Aorta (tissue), 5 donors: ENCODE results near the gene SLIT2. TPM values are rescaled to one million over a fixed set of nuclear protein-coding genes. Genes with fewer than 3 reads are reported as not detected.

Source experiments
- ATAC-seq: fragments of 200-7000 bp; cut with Tn5 transposase; one replicate; pipeline ENCODE4 v1.9.1; 2022; ENCODE audit warnings: moderate library complexity; ENCODE audit not compliant: low FRiP score
- DNase-seq, 2 donors: peaks; one replicate each; pipeline ENCODE4 v3.0.0-alpha.2; 2020
- H3K27ac ChIP-seq, 2 donors: one replicate each; pipeline ENCODE4 v1.5.1; 2013; ENCODE audit warnings: low read length in 2 of 2, mild to moderate bottlenecking in 2 of 2, moderate library complexity in 2 of 2, control low read depth in 1 of 2, inconsistent platforms in 1 of 2, low read depth in 1 of 2
- H3K27me3 ChIP-seq, 2 donors: one replicate each; pipeline ENCODE4 v1.6.1; 2013; ENCODE audit warnings: control low read depth in 1 of 2, low read length in 1 of 2, mild to moderate bottlenecking in 1 of 2, moderate library complexity in 1 of 2; ENCODE audit not compliant: insufficient read depth in 2 of 2, control insufficient read depth in 1 of 2
- H3K36me3 ChIP-seq, 2 donors: one replicate each; pipeline ENCODE4 v1.6.1; 2013; ENCODE audit warnings: control low read depth in 1 of 2, low read length in 1 of 2, mild to moderate bottlenecking in 1 of 2; ENCODE audit not compliant: insufficient read depth in 2 of 2, control insufficient read depth in 1 of 2
- H3K4me1 ChIP-seq, 2 donors: one replicate each; pipeline ENCODE4 v1.6.1; 2013; ENCODE audit warnings: low read length in 2 of 2, control low read depth in 1 of 2, mild to moderate bottlenecking in 1 of 2, moderate library complexity in 1 of 2; ENCODE audit not compliant: insufficient read depth in 2 of 2, control insufficient read depth in 1 of 2
- H3K4me3 ChIP-seq, 2 donors: one replicate each; pipeline ENCODE4 v1.5.1; 2013; ENCODE audit warnings: low read length in 2 of 2, control low read depth in 1 of 2, mild to moderate bottlenecking in 1 of 2
- H3K9me3 ChIP-seq: one replicate; pipeline ENCODE4 v1.6.1; 2013; ENCODE audit warnings: mild to moderate bottlenecking, low read length; ENCODE audit not compliant: control insufficient read depth
- WGBS, 2 donors: extraction: QIAGEN DNeasy Blood & Tissue Kit; methylation state at CpG; one replicate each; pipeline ENCODE4 v1.1.7; 2013; 5-methylcytosine and 5-hydroxymethylcytosine counted together
- intact Hi-C, 2 donors: fragments of 100-400 bp; cut with DNase I; formaldehyde crosslinking; loops; one replicate each; pipeline versions ENCODE4 v1.14.2 to v1.15.0; 2022
- polyA plus RNA-seq, 2 donors: library from polyadenylated mRNA; stranded (reverse); fragments of 200-250 nt; gene quantifications; one replicate each; pipeline ENCODE4 v1.2.3, GENCODE V29; 2013
- total RNA-seq, 2 donors: library from RNA; stranded (reverse); fragmentation: NEBNext Ultra II Directional; extraction: Animal tissue kit (Norgen Biotek cat#: 25700); gene quantifications; one replicate each; pipeline ENCODE4 v1.2.1, GENCODE V29; 2021
- donor health status: healthy with polysubstance abuse.
- donor health status: Bipolar disorder and iron deficiency.
- donor health status: DM: no; HTN: no; CAD: no.
- donor health status: DM: no; HTN: no; CAD: no.
- donor health status: DM: yes; HTN: yes; CAD: no.

SLIT2 gene
- total and polyA plus RNA-seq, 4 donors, result 1.3 to 119 (median 23.2) TPM

DNA sequence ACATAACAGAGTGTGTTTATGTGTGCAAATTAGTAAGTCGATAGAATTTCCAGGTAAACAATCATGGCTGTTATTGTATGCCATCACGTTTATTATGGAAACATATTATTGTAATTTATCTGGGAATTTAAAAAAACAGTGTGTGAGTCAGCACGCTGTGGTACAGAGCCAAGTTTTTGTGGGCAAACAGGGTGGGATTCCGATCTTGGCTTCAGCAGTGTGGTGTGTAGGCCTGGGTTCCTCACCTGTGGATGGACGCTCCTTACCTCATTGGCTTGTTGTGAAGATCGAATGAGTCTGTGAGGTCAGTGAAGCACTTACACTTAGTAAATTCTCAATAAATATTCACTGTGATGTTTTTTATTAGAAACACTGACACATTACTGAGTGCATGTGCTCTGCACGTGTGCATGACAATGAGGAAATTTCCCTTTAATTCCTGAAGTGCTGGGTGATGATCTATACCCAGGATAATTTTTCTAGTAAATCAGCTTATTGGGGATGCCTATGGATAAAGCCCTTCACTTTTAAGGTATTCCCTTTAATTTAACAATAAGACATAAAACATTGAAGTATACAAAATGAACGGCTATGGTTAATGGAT is 36.4 kb downstream of the SLIT2 start:
- no peaks in the 10 kb centered on the region for H3K36me3 ChIP-seq
- no peaks in the 10 kb centered on the region for H3K27me3 ChIP-seq
- 61 to 69% methylated on average over 8 of the region's 8 CpGs for WGBS, 2 donors
- intact Hi-C loops, result no loop called here
- ATAC-seq, result no peak
- no peak overlapping the region for H3K27ac ChIP-seq
- no peak for DNase-seq
- no peak overlapping the region for H3K4me3 ChIP-seq
- no peaks in the 10 kb centered on the region for H3K9me3 ChIP-seq
- H3K4me1 ChIP-seq, result peaks cover 0 to 1% of the 10 kb centered on the region in 2 donors

- ATAC-seq (no peak), DNase-seq (no peak)
- intact Hi-C loops, result no loop called here
- H3K27ac ChIP-seq, result no peak overlapping the region
- H3K4me3 ChIP-seq, result no peak overlapping the region
- H3K36me3 ChIP-seq, result no peaks in the 10 kb centered on the region
- WGBS, 2 donors, result 76 to 78% methylated on average over 2 of the region's 2 CpGs
- H3K27me3 ChIP-seq, result no peaks in the 10 kb centered on the region
- H3K9me3 ChIP-seq, result no peaks in the 10 kb centered on the region
- peaks cover 0 to 1% of the 10 kb centered on the region in 2 donors for H3K4me1 ChIP-seq
Observed at GRCh38 chr4:20288846-20289512, 37.3 kb downstream of the SLIT2 start.

DNA sequence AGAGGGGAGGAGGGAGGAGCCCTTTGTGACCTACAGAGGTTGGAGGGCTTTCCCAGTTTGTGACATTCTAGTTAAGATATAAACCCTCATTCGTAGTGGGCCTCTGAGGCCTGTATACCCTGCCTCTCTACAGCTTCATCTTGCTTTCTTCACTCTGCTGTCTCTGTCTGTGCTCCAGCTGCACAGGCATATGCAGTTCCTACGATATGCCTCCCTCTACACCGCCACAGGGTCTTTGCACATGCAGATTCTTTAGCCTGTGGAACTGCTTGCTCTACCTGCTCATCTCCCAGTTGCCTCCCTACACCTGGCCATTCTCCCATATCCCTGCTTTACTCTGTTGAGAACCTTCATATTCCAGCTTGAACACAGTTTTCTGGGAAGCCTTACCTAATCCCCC is 38.1 kb downstream of the SLIT2 start:
- Histone ChIP-seq H3K27me3 (no peaks in the 10 kb centered on the region), H3K9me3 (no peaks in the 10 kb centered on the region), H3K4me3 (no peak overlapping the region), H3K4me1 (peaks cover 0 to 1% of the 10 kb centered on the region in 2 donors), H3K36me3 (no peaks in the 10 kb centered on the region), H3K27ac (no peak overlapping the region)
- ATAC-seq (no peak), DNase-seq (no peak)
- 93 to 95% methylated on average over 3 of the region's 3 CpGs for WGBS, 2 donors
- intact Hi-C loops, result no loop called here

GRCh38 chr4:20292739-20293138 is 41.0 kb downstream of the SLIT2 start:
- Histone ChIP-seq H3K4me1 (no peaks in the 10 kb centered on the region), H3K27me3 (no peaks in the 10 kb centered on the region), H3K36me3 (no peaks in the 10 kb centered on the region), H3K4me3 (no peak overlapping the region), H3K9me3 (no peaks in the 10 kb centered on the region), H3K27ac (no peak overlapping the region)
- no peak for DNase-seq
- ATAC-seq, result no peak
- WGBS, 2 donors, result 94 to 95% methylated on average over 3 of the region's 3 CpGs
- intact Hi-C loops, result no loop called here

GRCh38 chr4:20297261-20297660 is 45.6 kb downstream of the SLIT2 start:
- ATAC-seq (no peak), DNase-seq (no peak)
- Histone ChIP-seq H3K27me3 (no peaks in the 10 kb centered on the region), H3K36me3 (no peaks in the 10 kb centered on the region), H3K9me3 (no peaks in the 10 kb centered on the region), H3K27ac (no peak overlapping the region), H3K4me3 (no peak overlapping the region), H3K4me1 (no peaks in the 10 kb centered on the region)
- intact Hi-C loops, result no loop called here
- 4 to 22% methylated on average over 2 of the region's 2 CpGs for WGBS, 2 donors

- Histone ChIP-seq H3K27me3 (no peaks in the 10 kb centered on the region), H3K27ac (no peak overlapping the region), H3K4me1 (no peaks in the 10 kb centered on the region), H3K36me3 (no peaks in the 10 kb centered on the region), H3K4me3 (no peak overlapping the region), H3K9me3 (no peaks in the 10 kb centered on the region)
- 87 to 88% methylated on average over 6 of the region's 6 CpGs for WGBS, 2 donors
- ATAC-seq (no peak), DNase-seq (no peak)
- intact Hi-C loops, result no loop called here
Observed at GRCh38 chr4:20297783-20298182, 46.1 kb downstream of the SLIT2 start.

DNA sequence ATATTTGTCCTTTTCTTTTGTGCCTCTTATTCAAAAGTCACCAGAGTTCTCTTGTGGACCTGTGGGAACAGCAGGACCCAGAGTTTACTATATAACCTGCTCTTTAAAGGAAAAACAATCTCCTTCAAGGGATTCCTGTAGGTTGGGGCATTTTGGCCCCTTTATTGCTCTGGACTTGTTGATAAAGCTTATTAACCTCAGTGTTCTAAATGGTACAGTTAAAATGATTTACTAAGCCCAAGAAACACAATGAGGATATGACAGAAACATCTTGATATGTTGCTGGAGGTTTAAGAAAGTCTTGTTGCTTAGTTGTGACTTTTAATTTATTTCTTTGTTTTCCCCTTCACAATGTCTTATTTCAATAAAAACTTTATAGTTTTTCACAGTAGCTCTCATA is 46.8 kb downstream of the SLIT2 start:
- DNase-seq (no peak), ATAC-seq (no peak)
- Histone ChIP-seq H3K36me3 (no peaks in the 10 kb centered on the region), H3K27me3 (no peaks in the 10 kb centered on the region), H3K4me1 (no peaks in the 10 kb centered on the region), H3K4me3 (no peak overlapping the region), H3K27ac (no peak overlapping the region), H3K9me3 (no peaks in the 10 kb centered on the region)
- intact Hi-C loops, result no loop called here

GRCh38 chr4:20298986-20299385 is 47.3 kb downstream of the SLIT2 start:
- ATAC-seq, result no peak
- H3K27me3 ChIP-seq, result no peaks in the 10 kb centered on the region
- DNase-seq, result no peak
- H3K36me3 ChIP-seq, result no peaks in the 10 kb centered on the region
- H3K4me1 ChIP-seq, result no peaks in the 10 kb centered on the region
- no peak overlapping the region for H3K27ac ChIP-seq
- H3K9me3 ChIP-seq, result no peaks in the 10 kb centered on the region
- intact Hi-C loops, result no loop called here
- no peak overlapping the region for H3K4me3 ChIP-seq

DNA sequence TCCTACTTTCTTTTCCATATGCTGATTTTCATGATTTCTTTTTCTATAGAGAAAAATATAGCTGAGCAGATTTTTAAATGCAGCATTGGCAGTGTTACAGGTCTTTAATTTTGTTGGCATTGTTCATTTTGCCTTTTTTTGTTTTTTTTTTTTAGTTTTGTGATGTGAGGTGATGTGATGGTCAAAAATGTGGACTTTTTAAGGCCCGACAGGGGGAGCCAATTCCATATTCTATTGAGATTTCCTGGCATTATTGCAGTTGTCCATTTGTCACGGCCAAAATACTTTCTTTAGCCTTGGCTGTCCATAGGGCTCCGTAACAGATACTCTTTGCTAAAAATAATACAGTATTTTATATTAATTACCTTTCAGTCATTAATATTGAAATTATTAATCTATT is 47.8 kb downstream of the SLIT2 start:
- no peak overlapping the region for H3K4me3 ChIP-seq
- H3K27ac ChIP-seq, result no peak overlapping the region
- 2 to 4% methylated on average over 3 of the region's 3 CpGs for WGBS, 2 donors
- no peaks in the 10 kb centered on the region for H3K27me3 ChIP-seq
- no peaks in the 10 kb centered on the region for H3K36me3 ChIP-seq
- no peak for ATAC-seq
- intact Hi-C loops, result no loop called here
- H3K4me1 ChIP-seq, result no peaks in the 10 kb centered on the region
- no peak for DNase-seq
- no peaks in the 10 kb centered on the region for H3K9me3 ChIP-seq
